Left ventricle myocardium inferior (tissue), 1 donor: ENCODE measurements around the gene KRTAP10-2. TPM values are rescaled to one million over a fixed set of nuclear protein-coding genes. Genes with fewer than 3 reads are reported as not detected.
"Not testable (repeated sequence)": the region's sequence is repeated elsewhere in the genome, so short reads cannot be mapped to it uniquely, and the experiment has no call there.

Experiments used
- DNase-seq: peaks from one replicate; pipeline ENCODE4 v3.0.0-alpha.2; 2020
- H3K27ac ChIP-seq: fragments of 200-600 bp; replicated peaks from 2 replicates; pipeline ENCODE4 v1.8.0; 2021
- H3K27me3 ChIP-seq: fragments of 200-600 bp; 2 replicates; pipeline ENCODE4 v1.8.0; 2021; ENCODE audit warnings: low read depth
- H3K36me3 ChIP-seq: fragments of 200-600 bp; 2 replicates; pipeline ENCODE4 v1.8.0; 2021
- H3K4me1 ChIP-seq: fragments of 200-600 bp; 2 replicates; pipeline ENCODE4 v1.8.0; 2021
- H3K4me3 ChIP-seq: fragments of 200-600 bp; 2 replicates; pipeline ENCODE4 v1.8.0; 2021; ENCODE audit warnings: mild to moderate bottlenecking, moderate library complexity
- H3K9me3 ChIP-seq: fragments of 200-600 bp; replicated peaks from 2 replicates; pipeline ENCODE4 v1.8.0; 2021
- CTCF ChIP-seq: fragments of 200-600 bp; IDR thresholded peaks from 2 replicates; pipeline ENCODE4 v1.8.0; 2021; ENCODE audit warnings: antibody characterized with exemption, mild to moderate bottlenecking, borderline replicate concordance
- intact Hi-C: fragments of 100-400 bp; cut with micrococcal nuclease; formaldehyde crosslinking; loops from one replicate; pipeline ENCODE4 v1.11.0; 2022
- total RNA-seq: library from RNA; stranded (reverse); fragmentation: NEBNext Ultra II Directional; extraction: Animal tissue kit (Norgen Biotek cat#: 25700); gene quantifications from one replicate; pipeline ENCODE4 v1.2.1, GENCODE V29; 2021
- donor health status: DM: no; HTN: yes; CAD: no; lungs with severe emphysema.

Gene KRTAP10-2
- total RNA-seq, 1 donor from 2014 or later, result not detected

- H3K36me3 ChIP-seq, result no peaks in the 10 kb centered on the region
- H3K9me3 ChIP-seq, result peaks cover 10% of the 10 kb centered on the region
- no peak for TF ChIP-seq CTCF
- intact Hi-C loops, result no loop called here
- peaks cover 31% of the 10 kb centered on the region for H3K27me3 ChIP-seq
- H3K4me3 ChIP-seq, result no peak overlapping the region
- DNase-seq, result no peak
- no peak overlapping the region for H3K27ac ChIP-seq
- peaks cover 8% of the 10 kb centered on the region for H3K4me1 ChIP-seq
These were observed 44.2 kb upstream of the KRTAP10-2 start for GRCh38 chr21:44595524-44595923.

- no peak overlapping the region for H3K27ac ChIP-seq
- H3K9me3 ChIP-seq, result peaks cover 10% of the 10 kb centered on the region
- no peaks in the 10 kb centered on the region for H3K36me3 ChIP-seq
- no peak overlapping the region for H3K4me3 ChIP-seq
- peaks cover 8% of the 10 kb centered on the region for H3K4me1 ChIP-seq
- no peak for DNase-seq
- TF ChIP-seq CTCF, result no peak
- H3K27me3 ChIP-seq, result peaks cover 35% of the 10 kb centered on the region
- intact Hi-C loops, result no loop called here
These were observed 43.2 kb upstream of the KRTAP10-2 start for GRCh38 chr21:44594406-44594916.

DNA sequence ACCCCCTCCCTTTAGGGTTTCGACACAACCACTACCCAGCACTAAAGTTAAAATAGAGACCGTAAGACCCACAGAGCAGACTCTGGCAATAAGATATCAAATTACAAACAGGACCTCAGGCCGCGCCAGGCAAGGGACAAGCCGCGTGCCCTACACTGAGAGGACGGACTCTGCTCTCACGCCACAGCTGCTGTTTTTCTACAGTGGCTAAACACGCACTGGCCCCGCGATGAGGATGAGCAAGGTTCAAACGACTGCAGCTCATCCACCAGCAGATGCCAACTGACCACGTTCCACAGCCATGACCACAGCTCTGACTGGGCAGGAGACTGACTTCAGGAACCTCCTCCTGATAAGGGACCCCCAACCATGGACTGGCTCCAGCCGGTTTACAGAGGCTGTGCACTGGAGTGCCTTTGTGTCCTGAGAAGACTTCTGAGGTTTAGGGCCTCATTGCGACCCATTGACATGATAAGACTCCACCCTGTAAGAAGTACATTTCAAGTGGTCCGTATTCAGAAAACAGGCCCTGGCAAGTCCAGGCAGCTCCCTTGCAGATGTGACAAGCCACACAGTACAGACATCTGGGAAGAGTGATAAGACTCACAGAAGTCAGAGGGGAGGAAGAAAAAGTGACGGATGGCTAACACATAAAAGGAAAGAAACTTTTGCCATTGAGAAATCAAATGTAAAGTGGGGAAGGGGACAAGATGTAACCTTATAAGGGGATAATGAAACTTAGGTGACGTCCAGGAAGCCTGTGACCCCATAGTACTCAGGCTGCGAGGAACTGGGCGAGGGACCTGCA, 42.5 kb upstream of the KRTAP10-2 start:
- intact Hi-C loops, result no loop called here
- TF ChIP-seq CTCF, result no peak
- Histone ChIP-seq H3K27ac (no peak overlapping the region), H3K27me3 (peaks cover 33% of the 10 kb centered on the region), H3K9me3 (peaks cover 9% of the 10 kb centered on the region), H3K4me3 (no peak overlapping the region), H3K36me3 (no peaks in the 10 kb centered on the region), H3K4me1 (peaks cover 8% of the 10 kb centered on the region)
- no peak for DNase-seq

GRCh38 chr21:44592446-44593311, 41.4 kb upstream of the KRTAP10-2 start, which contains the start of gene KRTAP10-6:
KRTAP10-6 (minus strand) TSS chr21:44592505; CDS start chr21:44592484, 21 bp downstream.
- no peak for TF ChIP-seq CTCF
- Histone ChIP-seq H3K27ac (no peak within 1 kb of the TSS), H3K36me3 (no peaks in the 10 kb centered on the region), H3K27me3 (peaks cover 26% of the 10 kb centered on the region), H3K9me3 (no peaks in the 10 kb centered on the region), H3K4me1 (peaks cover 8% of the 10 kb centered on the region), H3K4me3 (no peak within 1 kb of the TSS)
- intact Hi-C loops, result no loop called here
- DNase-seq, result no peak

- intact Hi-C loops, H3K9me3 ChIP-seq, H3K36me3 ChIP-seq, H3K4me3 ChIP-seq, DNase-seq, H3K4me1 ChIP-seq, H3K27ac ChIP-seq: not testable (repeated sequence)
- H3K27me3 ChIP-seq, result peaks cover 28% of the 10 kb centered on the region
These were observed 40.5 kb upstream of the KRTAP10-2 start for GRCh38 chr21:44591801-44592130.

GRCh38 chr21:44590897-44591800, 39.8 kb upstream of the KRTAP10-2 start:
- H3K27ac ChIP-seq, H3K4me3 ChIP-seq, intact Hi-C loops, H3K4me1 ChIP-seq, H3K36me3 ChIP-seq, DNase-seq, H3K9me3 ChIP-seq: not testable (repeated sequence)
- peaks cover 32% of the 10 kb centered on the region for H3K27me3 ChIP-seq
